GM12801 (cell line): ENCODE data around the gene EPN3.

Source experiments
- CTCF ChIP-seq: IDR thresholded peaks from one replicate; pipeline ENCODE4 v1.5.1; 2011; ENCODE audit warnings: control low read depth; ENCODE audit not compliant: insufficient read length; ENCODE audit errors: extremely low read depth

EPN3 gene

GRCh38 chr17:50569592-50569991 lies 37.1 kb downstream of the EPN3 start:
- no peak for TF ChIP-seq CTCF

- no peak for TF ChIP-seq CTCF
These were observed 37.5 kb downstream of the EPN3 start for GRCh38 chr17:50570032-50570431.

- TF ChIP-seq CTCF: no peak
These were observed 38.0 kb downstream of the EPN3 start for GRCh38 chr17:50570528-50570927.

GRCh38 chr17:50571681-50572080 lies 39.1 kb downstream of the EPN3 start:
- TF ChIP-seq CTCF: no peak

- TF ChIP-seq CTCF: no peak
These were observed 40.0 kb downstream of the EPN3 start for GRCh38 chr17:50572541-50572940.

- no peak for TF ChIP-seq CTCF
These were observed 41.5 kb downstream of the EPN3 start for GRCh38 chr17:50573866-50574611.

- TF ChIP-seq CTCF: no peak
These were observed 43.2 kb downstream of the EPN3 start for GRCh38 chr17:50575581-50576210.
